ENCODE data around the gene TMEM74B.

DNA sequence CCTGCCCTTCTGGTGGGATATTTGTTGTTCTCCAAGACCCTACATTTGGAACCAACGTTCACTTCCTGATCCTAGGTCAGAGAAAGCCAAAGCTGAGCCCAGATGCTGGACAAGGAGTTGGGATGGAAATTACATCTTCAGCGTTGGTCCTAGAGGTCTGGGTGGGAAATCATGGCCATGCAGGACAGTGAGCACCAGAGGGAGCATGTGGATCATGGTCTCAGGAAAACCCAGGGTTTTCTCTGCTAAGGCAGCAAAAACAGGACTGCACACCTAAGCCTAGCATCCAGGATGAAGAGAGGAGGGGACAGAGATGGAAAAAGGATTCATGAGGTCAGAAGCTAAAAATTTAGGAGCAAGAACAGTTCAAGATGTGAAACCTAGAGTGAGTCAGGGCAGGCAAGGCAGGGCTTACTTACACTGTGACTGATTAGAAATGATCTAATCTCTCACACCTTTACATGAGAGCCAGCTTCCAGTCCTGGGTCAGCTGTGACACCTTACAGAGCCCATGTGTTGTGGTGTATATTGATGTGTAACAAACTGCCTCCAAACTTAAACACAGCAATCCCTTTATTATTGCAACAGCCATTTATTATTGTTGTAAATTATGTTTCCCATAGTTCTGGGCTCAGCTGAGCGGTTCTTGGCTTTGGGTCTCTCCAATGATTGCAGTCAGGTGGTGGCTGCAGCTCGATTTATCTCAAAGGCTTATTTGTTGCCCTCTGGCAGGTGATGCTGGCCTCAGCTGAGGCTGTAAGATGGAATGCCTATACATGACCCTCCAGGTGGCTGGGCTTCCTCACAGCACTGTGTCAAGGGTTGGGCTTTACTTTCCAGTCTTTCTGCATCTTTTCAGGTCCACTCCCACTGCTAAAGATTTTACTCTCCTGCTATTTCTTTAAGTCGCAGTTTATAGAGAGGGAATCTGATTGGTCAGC, 24.9 kb upstream of the TMEM74B start:
- TF ChIP-seq CTCF (IDR thresholded peaks at IDR 0.05) (no peak), EP300 (IDR thresholded peaks at IDR 0.05) (no peak), POLR2A (IDR thresholded peaks at IDR 0.05; ENCODE audit: low read depth) (no peak), POLR2AphosphoS5 (IDR thresholded peaks at IDR 0.05) (no peak)
